Mesendoderm (in vitro differentiated cells): ENCODE measurements around the gene B3GLCT.

ENCODE experiments used
- DNase-seq: peaks from one replicate; pipeline ENCODE4 v3.0.0; 2013
- H2AK5ac ChIP-seq: 2 replicates; pipeline ENCODE4 v1.6.1; 2013; ENCODE audit warnings: low read length, inconsistent platforms
- H2BK120ac ChIP-seq: 2 replicates; pipeline ENCODE4 v1.6.1; 2013; ENCODE audit warnings: low read depth, mild to moderate bottlenecking, low read length, moderate library complexity, mixed read lengths
- H2BK15ac ChIP-seq: replicated peaks from 2 replicates; pipeline ENCODE4 v1.6.1; 2013; ENCODE audit warnings: low read depth, mild to moderate bottlenecking, moderate library complexity
- H2BK5ac ChIP-seq: 2 replicates; pipeline ENCODE4 v1.6.1; 2013; ENCODE audit warnings: low read length, inconsistent platforms
- H3K18ac ChIP-seq: 2 replicates; pipeline ENCODE4 v1.6.1; 2013; ENCODE audit warnings: mild to moderate bottlenecking, low read length, mixed read lengths
- H3K23ac ChIP-seq: one replicate; pipeline ENCODE4 v1.6.1; 2013; ENCODE audit warnings: low read length
- H3K27ac ChIP-seq: 2 replicates; pipeline ENCODE4 v1.5.1; 2013; ENCODE audit warnings: low read depth, mild to moderate bottlenecking, inconsistent platforms, low read length, moderate library complexity
- H3K27me3 ChIP-seq: 2 replicates; pipeline ENCODE4 v1.6.1; 2013; ENCODE audit warnings: low read length, control low read depth, mild to moderate bottlenecking, inconsistent platforms; ENCODE audit not compliant: insufficient read depth, poor library complexity
- H3K36me3 ChIP-seq: 2 replicates; pipeline ENCODE4 v1.6.1; 2013; ENCODE audit warnings: low read length, inconsistent platforms; ENCODE audit not compliant: control insufficient read depth, insufficient read depth
- H3K4ac ChIP-seq: one replicate; pipeline ENCODE4 v1.6.1; 2013; ENCODE audit warnings: low read depth, mild to moderate bottlenecking, low read length, moderate library complexity
- H3K4me1 ChIP-seq: 2 replicates; pipeline ENCODE4 v1.6.1; 2013; ENCODE audit warnings: low read depth, low read length, inconsistent platforms; ENCODE audit not compliant: control insufficient read depth
- H3K4me2 ChIP-seq: 2 replicates; pipeline ENCODE4 v1.6.1; 2013; ENCODE audit warnings: low read length
- H3K4me3 ChIP-seq: 2 replicates; pipeline ENCODE4 v1.5.1; 2013; ENCODE audit warnings: mild to moderate bottlenecking, low read length
- H3K56ac ChIP-seq: one replicate; pipeline ENCODE4 v1.6.1; 2013; ENCODE audit warnings: low read length
- H3K79me1 ChIP-seq: 2 replicates; pipeline ENCODE4 v1.6.1; 2013; ENCODE audit warnings: low read length, inconsistent platforms
- H3K79me2 ChIP-seq: 2 replicates; pipeline ENCODE4 v1.6.1; 2013; ENCODE audit warnings: mild to moderate bottlenecking, low read length; ENCODE audit not compliant: control insufficient read depth, insufficient read depth
- H3K9ac ChIP-seq: 2 replicates; pipeline ENCODE4 v1.6.1; 2013; ENCODE audit warnings: low read length, inconsistent platforms
- H4K5ac ChIP-seq: one replicate; pipeline ENCODE4 v1.6.1; 2013; ENCODE audit warnings: low read length
- H4K8ac ChIP-seq: one replicate; pipeline ENCODE4 v1.6.1; 2013; ENCODE audit warnings: low read depth, mild to moderate bottlenecking, control low read depth, low read length, moderate library complexity
- WGBS: extraction: QIAGEN DNeasy Blood & Tissue Kit; methylation state at CpG from one replicate; pipeline ENCODE4 v1.1.7; 2013; ENCODE audit warnings: low lambda C conversion rate, missing lambda C conversion rate; ENCODE audit not compliant: insufficient coverage; ENCODE audit errors: extremely low coverage; 5-methylcytosine and 5-hydroxymethylcytosine counted together

B3GLCT gene

DNA sequence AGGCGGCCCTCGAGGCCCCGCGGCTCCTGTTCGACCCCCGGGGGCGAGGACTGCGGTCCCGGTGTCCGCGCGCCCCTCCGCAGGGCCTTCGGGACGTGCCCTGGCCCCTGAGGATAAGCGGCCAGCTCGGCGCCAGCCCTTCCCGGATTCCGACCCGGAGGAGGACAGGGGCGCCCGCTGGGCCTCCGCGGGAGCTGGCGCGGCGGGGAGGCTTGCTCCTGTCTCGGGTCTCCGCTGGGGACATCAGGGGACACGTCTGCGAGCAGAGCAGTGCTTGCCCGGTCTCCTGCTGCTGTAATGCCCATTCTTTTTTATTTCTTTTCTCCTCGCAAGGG lies 829 bp downstream of the B3GLCT start:
- peak overlapping the region; percentile 3 for H2BK120ac ChIP-seq
- H3K27ac ChIP-seq, result peak overlapping the region; percentile 98
- H3K23ac ChIP-seq, result peak overlapping the region; percentile 48
- no peak overlapping the region for H2AK5ac ChIP-seq
- no CpG with 5 or more reads among the region's 34 CpGs for WGBS
- H3K4me1 ChIP-seq, result peaks cover 3% of the 10 kb centered on the region
- H3K4me2 ChIP-seq, result peak overlapping the region; percentile 65
- DNase-seq, result peak; percentile 53
- H4K8ac ChIP-seq, result no peak overlapping the region
- H4K5ac ChIP-seq, result no peak overlapping the region
- H3K79me1 ChIP-seq, result peaks cover 11% of the 10 kb centered on the region
- H3K27me3 ChIP-seq, result no peaks in the 10 kb centered on the region
- peak overlapping the region; percentile 20 for H3K18ac ChIP-seq
- peaks cover 2% of the 10 kb centered on the region for H3K79me2 ChIP-seq
- no peak overlapping the region for H2BK5ac ChIP-seq
- peak overlapping the region; percentile 61 for H3K4me3 ChIP-seq
- peak overlapping the region; percentile 87 for H3K56ac ChIP-seq
- H3K9ac ChIP-seq, result peak overlapping the region; percentile 95
- no peaks in the 10 kb centered on the region for H3K36me3 ChIP-seq
- peak overlapping the region; percentile 1 for H3K4ac ChIP-seq
- no peak overlapping the region for H2BK15ac ChIP-seq

DNA sequence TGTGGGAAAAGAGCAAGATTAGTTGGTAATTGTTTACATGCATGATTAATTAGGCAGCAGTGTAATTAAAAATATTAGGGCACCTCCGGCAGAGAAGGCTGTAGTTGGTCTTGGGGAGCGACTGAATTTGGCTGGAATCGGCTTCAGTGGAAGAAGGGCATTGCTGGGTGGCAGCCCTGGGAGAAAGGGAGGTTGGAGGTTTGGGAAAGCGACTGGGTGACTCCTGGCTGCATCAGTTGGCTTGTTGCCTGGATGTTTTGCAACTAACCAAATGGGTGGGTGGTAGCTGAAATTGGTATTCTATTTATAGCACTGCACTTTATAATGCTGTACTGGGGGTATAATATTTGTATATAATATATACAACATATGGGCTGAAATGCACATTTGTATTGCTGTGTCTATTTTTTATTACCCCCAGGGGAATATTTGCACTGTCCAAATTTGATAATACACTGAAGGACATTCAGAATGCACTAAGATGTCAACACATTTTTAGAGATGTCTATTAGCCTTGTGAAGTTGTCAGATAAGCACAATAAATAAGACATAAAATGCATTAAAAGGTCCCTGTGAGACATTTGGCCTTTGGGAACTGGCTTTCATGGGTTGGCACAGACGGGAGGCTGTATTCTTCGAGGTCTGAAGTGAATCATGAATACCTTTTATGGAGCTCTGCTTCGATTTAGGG lies 1.7 kb downstream of the B3GLCT start:
- no peak overlapping the region for H3K23ac ChIP-seq
- no peak for DNase-seq

DNA sequence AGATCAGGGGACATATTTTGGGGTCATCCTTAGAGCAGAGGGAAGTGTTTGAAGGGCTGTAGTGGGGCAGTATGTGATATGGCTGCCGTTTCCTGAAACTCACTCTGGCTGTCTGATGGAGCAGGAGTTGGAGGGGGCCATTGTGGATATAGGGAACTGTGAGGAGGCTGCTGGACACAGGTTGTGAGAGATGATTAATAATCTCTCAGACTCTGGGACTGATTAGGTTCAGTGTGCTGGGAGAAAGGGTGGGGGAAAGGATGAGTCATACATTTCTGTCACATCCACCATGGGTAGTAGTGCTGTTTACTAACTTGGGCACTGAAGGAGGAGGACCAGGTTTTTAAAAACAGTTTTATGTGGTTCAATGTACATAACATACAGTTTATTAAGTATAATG lies 4.8 kb downstream of the B3GLCT start:
- Histone ChIP-seq H2BK5ac (no peak overlapping the region), H2AK5ac (peak overlapping the region; percentile 82), H4K8ac (no peak overlapping the region), H3K79me2 (peaks cover 2% of the 10 kb centered on the region), H2BK15ac (no peak overlapping the region), H3K27me3 (no peaks in the 10 kb centered on the region), H3K23ac (no peak overlapping the region), H3K4me2 (no peak overlapping the region), H3K79me1 (peaks cover 11% of the 10 kb centered on the region), H3K27ac (no peak overlapping the region), H3K4me3 (no peak overlapping the region), H3K4ac (no peak overlapping the region), H3K9ac (no peak overlapping the region), H3K56ac (peak overlapping the region; percentile 15), H3K4me1 (peaks cover 9% of the 10 kb centered on the region), H3K36me3 (no peaks in the 10 kb centered on the region), H4K5ac (no peak overlapping the region), H2BK120ac (no peak overlapping the region), H3K18ac (no peak overlapping the region)
- peak; percentile 28 for DNase-seq
- WGBS, result no CpG with 5 or more reads among the region's 1 CpG

More for the DNA sequence above, 1.7 kb downstream of the B3GLCT start:
- Histone ChIP-seq H3K4me2 (peak overlapping the region; percentile 65), H2AK5ac (no peak overlapping the region), H3K4me1 (peaks cover 3% of the 10 kb centered on the region), H3K79me2 (peaks cover 2% of the 10 kb centered on the region), H3K79me1 (peaks cover 11% of the 10 kb centered on the region), H3K27me3 (no peaks in the 10 kb centered on the region), H3K4ac (no peak overlapping the region), H4K8ac (no peak overlapping the region), H2BK120ac (no peak overlapping the region), H2BK15ac (no peak overlapping the region), H3K18ac (no peak overlapping the region), H3K27ac (no peak overlapping the region), H3K4me3 (no peak overlapping the region), H2BK5ac (no peak overlapping the region), H4K5ac (no peak overlapping the region), H3K56ac (peak overlapping the region; percentile 44), H3K36me3 (no peaks in the 10 kb centered on the region), H3K9ac (peak overlapping the region; percentile 95)
- no CpG with 5 or more reads among the region's 7 CpGs for WGBS

GRCh38 chr13:31207661-31208552 lies 8.1 kb downstream of the B3GLCT start:
- H2BK15ac ChIP-seq, result no peak overlapping the region
- H4K8ac ChIP-seq, result no peak overlapping the region
- H3K4ac ChIP-seq, result no peak overlapping the region
- no peak for DNase-seq
- no CpG with 5 or more reads among the region's 15 CpGs for WGBS
- H3K79me1 ChIP-seq, result peaks cover 8% of the 10 kb centered on the region
- H2BK5ac ChIP-seq, result no peak overlapping the region
- H2AK5ac ChIP-seq, result no peak overlapping the region
- H3K23ac ChIP-seq, result no peak overlapping the region
- H3K4me1 ChIP-seq, result peaks cover 7% of the 10 kb centered on the region
- H3K4me3 ChIP-seq, result no peak overlapping the region
- H3K79me2 ChIP-seq, result peaks cover 2% of the 10 kb centered on the region
- no peak overlapping the region for H3K4me2 ChIP-seq
- no peak overlapping the region for H3K27ac ChIP-seq
- H4K5ac ChIP-seq, result no peak overlapping the region
- H3K27me3 ChIP-seq, result no peaks in the 10 kb centered on the region
- H3K56ac ChIP-seq, result no peak overlapping the region
- H3K18ac ChIP-seq, result no peak overlapping the region
- no peaks in the 10 kb centered on the region for H3K36me3 ChIP-seq
- no peak overlapping the region for H3K9ac ChIP-seq
- no peak overlapping the region for H2BK120ac ChIP-seq

- Histone ChIP-seq H2AK5ac (no peak overlapping the region), H4K8ac (no peak overlapping the region), H3K4me1 (peaks cover 7% of the 10 kb centered on the region), H2BK120ac (no peak overlapping the region), H3K4ac (no peak overlapping the region), H3K27me3 (no peaks in the 10 kb centered on the region), H3K56ac (peak overlapping the region; percentile 62), H3K4me3 (no peak overlapping the region), H3K36me3 (no peaks in the 10 kb centered on the region), H3K4me2 (no peak overlapping the region), H2BK15ac (no peak overlapping the region), H3K18ac (no peak overlapping the region), H3K79me2 (peaks cover 2% of the 10 kb centered on the region), H3K23ac (no peak overlapping the region), H3K79me1 (peaks cover 7% of the 10 kb centered on the region), H3K27ac (no peak overlapping the region), H3K9ac (no peak overlapping the region), H2BK5ac (no peak overlapping the region), H4K5ac (no peak overlapping the region)
- DNase-seq, result no peak
- no CpG with 5 or more reads among the region's 12 CpGs for WGBS
Measured at GRCh38 chr13:31208559-31209122, 8.9 kb downstream of the B3GLCT start.
